Stimulated activated naive B cell treated with anti-CD40 and anti-IgM and Interleukin-4, amounts not matched to agents 10 μg/mL and 1 μg/mL and 100 μg/mL, for 72 hours (primary cell): ENCODE results near the gene SRPRB.
A peak's percentile ranks its signal among the peaks of the same experiment; 100 is the strongest.

Experiments used
- ATAC-seq, 2 donors: fragments of 150-1000 bp; cut with Tn5 transposase; replicated peaks; 2 replicates each; pipeline ENCODE4 v1.10.0; 2021; ENCODE audit warnings: moderate library complexity in 1 of 2
- DNase-seq: peaks from one replicate; pipeline ENCODE4 v3.0.0; 2021
- H3K27ac Mint-ChIP-seq: one replicate; pipeline ENCODE4 v1.8.0; 2022; ENCODE audit warnings: mild to moderate bottlenecking, mixed read lengths
- H3K27me3 Mint-ChIP-seq, 2 donors: one replicate each; pipeline ENCODE4 v1.8.0; 2022; ENCODE audit warnings: mixed read lengths in 2 of 2
- H3K36me3 Mint-ChIP-seq, 2 donors: one replicate each; pipeline ENCODE4 v1.8.0; 2022; ENCODE audit warnings: mixed read lengths in 2 of 2, mild to moderate bottlenecking in 1 of 2
- H3K4me1 Mint-ChIP-seq, 2 donors: one replicate each; pipeline ENCODE4 v1.8.0; 2022; ENCODE audit warnings: mixed read lengths in 2 of 2, mild to moderate bottlenecking in 1 of 2
- H3K4me3 Mint-ChIP-seq, 2 donors: one replicate each; pipeline ENCODE4 v1.8.0; 2022; ENCODE audit warnings: mild to moderate bottlenecking in 2 of 2, mixed read lengths in 2 of 2, moderate library complexity in 1 of 2
- H3K9me3 Mint-ChIP-seq, 2 donors: one replicate each; pipeline ENCODE4 v1.8.0; 2022; ENCODE audit warnings: mixed read lengths in 2 of 2, mild to moderate bottlenecking in 1 of 2

SRPRB gene

DNA sequence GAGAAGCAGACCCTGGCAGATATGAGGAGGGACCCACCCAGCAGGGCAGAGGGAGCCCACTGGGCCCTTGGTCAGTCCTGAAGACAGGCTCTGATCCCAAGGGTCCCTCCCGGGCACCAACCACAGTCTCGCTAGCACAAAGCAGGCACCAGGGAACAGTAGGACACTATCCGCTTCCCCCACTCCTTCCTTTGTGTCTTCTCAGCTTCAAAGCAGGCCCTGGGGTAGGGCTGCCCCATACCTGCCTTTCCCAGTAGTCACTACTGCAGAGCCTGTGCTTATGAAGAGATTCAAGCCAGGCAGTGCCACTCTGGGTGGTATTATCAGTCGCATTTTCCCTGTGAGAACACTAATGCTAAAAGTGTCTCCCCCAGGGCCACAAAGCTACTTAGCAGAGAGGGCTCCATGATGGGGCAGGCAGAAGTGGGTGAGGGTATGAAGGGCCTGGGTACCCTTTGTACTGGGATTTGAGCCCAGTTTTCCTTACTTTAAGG lies 32.7 kb downstream of the SRPRB start:
- H3K4me1 Mint-ChIP-seq: peaks cover 0 to 5% of the 10 kb centered on the region in 2 donors
- peaks cover 5 to 16% of the 10 kb centered on the region in 2 donors for H3K27me3 Mint-ChIP-seq
- ATAC-seq: no peak
- DNase-seq: no peak
- no peaks in the 10 kb centered on the region for H3K9me3 Mint-ChIP-seq
- H3K36me3 Mint-ChIP-seq: no peaks in the 10 kb centered on the region
- H3K4me3 Mint-ChIP-seq: no peak overlapping the region
- H3K27ac Mint-ChIP-seq: no peak overlapping the region

GRCh38 chr3:133838916-133839800 lies 33.5 kb downstream of the SRPRB start:
- Mint-ChIP-seq H3K36me3 (no peaks in the 10 kb centered on the region), H3K27me3 (peaks cover 5 to 16% of the 10 kb centered on the region in 2 donors), H3K27ac (no peak overlapping the region), H3K4me1 (peaks cover 0 to 5% of the 10 kb centered on the region in 2 donors), H3K4me3 (no peak overlapping the region), H3K9me3 (no peaks in the 10 kb centered on the region)
- DNase-seq (no peak), ATAC-seq (peak in 1 of 2 donors; percentile 10)

DNA sequence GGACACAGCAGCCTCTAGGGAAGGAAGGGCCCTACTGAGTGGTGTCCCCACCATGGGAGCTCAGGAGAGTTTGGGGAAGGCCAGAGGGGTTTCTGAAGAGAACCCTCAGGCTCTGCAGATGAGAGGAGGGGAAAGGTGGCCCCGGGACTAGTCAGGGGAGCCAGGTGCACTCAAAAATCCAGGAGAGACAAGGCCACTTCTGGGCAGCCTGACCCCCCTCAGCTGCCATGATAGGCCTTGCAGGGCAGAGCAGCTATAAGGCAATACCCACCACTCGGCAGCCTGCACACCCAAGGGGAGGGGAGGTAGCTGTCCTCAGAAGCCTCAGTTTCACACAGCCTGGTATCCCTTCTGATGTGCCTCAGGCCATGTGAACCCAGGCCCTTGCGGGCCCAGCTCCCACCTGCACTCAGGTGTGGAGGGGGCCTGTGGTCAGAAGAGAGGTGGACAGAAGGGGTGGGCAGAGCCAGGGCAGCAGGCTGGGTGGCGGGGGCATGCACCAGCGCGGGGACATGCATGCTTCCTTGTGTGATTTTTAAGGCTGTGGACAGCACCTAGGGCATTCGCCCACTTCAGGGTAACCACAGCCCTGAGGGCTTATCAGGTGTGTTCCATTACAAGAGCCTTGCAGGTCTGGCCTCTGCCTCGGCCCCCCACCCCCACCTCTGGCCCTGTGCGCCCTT lies 34.6 kb downstream of the SRPRB start:
- DNase-seq (no peak), ATAC-seq (no peak)
- Mint-ChIP-seq H3K36me3 (no peaks in the 10 kb centered on the region), H3K9me3 (no peaks in the 10 kb centered on the region), H3K27ac (no peak overlapping the region), H3K27me3 (peaks cover 5 to 16% of the 10 kb centered on the region in 2 donors), H3K4me1 (peaks cover 0 to 5% of the 10 kb centered on the region in 2 donors), H3K4me3 (no peak overlapping the region)

DNA sequence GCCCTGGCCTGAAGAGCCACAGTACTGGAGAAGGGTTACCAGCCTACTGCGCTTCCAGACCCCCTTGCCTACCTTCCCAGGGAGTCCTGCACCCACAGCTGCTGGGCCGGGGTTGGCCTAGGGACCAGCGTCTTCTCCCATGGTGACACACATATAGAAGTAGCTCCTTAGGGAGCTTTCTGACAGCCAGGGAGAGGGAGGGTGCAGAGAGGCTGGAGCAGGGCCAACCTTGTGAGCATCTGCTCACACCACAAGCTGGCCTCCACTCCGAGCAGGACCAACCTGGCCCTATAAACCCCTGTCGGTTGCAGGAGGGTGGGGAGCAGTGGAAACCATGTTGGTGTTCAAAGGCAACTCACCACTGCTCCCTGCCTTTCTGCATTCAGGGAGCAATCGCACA lies 35.2 kb downstream of the SRPRB start:
- Mint-ChIP-seq H3K4me1 (peaks cover 0 to 5% of the 10 kb centered on the region in 2 donors), H3K4me3 (no peak overlapping the region), H3K9me3 (no peaks in the 10 kb centered on the region), H3K36me3 (no peaks in the 10 kb centered on the region), H3K27ac (no peak overlapping the region), H3K27me3 (peaks cover 5 to 16% of the 10 kb centered on the region in 2 donors)
- DNase-seq (no peak), ATAC-seq (no peak)

DNA sequence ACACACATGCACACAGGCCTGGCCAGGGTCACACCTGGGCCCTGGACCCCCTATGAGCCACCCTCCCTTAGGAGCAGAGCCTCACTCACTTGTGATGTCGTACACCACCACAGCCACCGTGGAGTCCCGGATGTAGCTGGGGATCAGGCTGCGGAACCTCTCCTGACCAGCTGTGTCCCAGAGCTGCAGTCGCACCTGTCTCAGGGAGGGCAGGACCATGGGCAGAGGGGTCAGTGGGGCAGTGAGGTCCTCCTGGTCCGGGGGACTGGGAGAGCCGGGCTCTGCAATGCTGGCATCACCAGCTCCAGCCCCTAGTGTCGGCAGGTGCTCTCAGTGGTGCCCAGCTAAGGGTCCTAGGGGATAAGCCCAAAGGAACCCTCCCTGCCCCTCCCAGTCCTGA lies 35.6 kb downstream of the SRPRB start:
- ATAC-seq (no peak), DNase-seq (no peak)
- Mint-ChIP-seq H3K9me3 (no peaks in the 10 kb centered on the region), H3K4me1 (peaks cover 0 to 5% of the 10 kb centered on the region in 2 donors), H3K4me3 (no peak overlapping the region), H3K36me3 (no peaks in the 10 kb centered on the region), H3K27ac (no peak overlapping the region), H3K27me3 (peaks cover 5 to 16% of the 10 kb centered on the region in 2 donors)

- H3K27me3 Mint-ChIP-seq: peaks cover 9 to 17% of the 10 kb centered on the region in 2 donors
- H3K36me3 Mint-ChIP-seq: no peaks in the 10 kb centered on the region
- ATAC-seq: no peak
- peaks cover 0 to 5% of the 10 kb centered on the region in 2 donors for H3K4me1 Mint-ChIP-seq
- no peak overlapping the region for H3K27ac Mint-ChIP-seq
- DNase-seq: no peak
- H3K9me3 Mint-ChIP-seq: no peaks in the 10 kb centered on the region
- no peak overlapping the region for H3K4me3 Mint-ChIP-seq
Measured at GRCh38 chr3:133842158-133842557, 36.5 kb downstream of the SRPRB start.

- ATAC-seq: no peak
- H3K9me3 Mint-ChIP-seq: no peaks in the 10 kb centered on the region
- peaks cover 0 to 5% of the 10 kb centered on the region in 2 donors for H3K4me1 Mint-ChIP-seq
- no peak overlapping the region for H3K27ac Mint-ChIP-seq
- no peak overlapping the region for H3K4me3 Mint-ChIP-seq
- no peak for DNase-seq
- peaks cover 13 to 28% of the 10 kb centered on the region in 2 donors for H3K27me3 Mint-ChIP-seq
- H3K36me3 Mint-ChIP-seq: no peaks in the 10 kb centered on the region
Measured at GRCh38 chr3:133843634-133844033, 38.0 kb downstream of the SRPRB start.

- Mint-ChIP-seq H3K4me1 (peaks cover 0 to 13% of the 10 kb centered on the region in 2 donors), H3K27ac (no peak overlapping the region), H3K4me3 (no peak overlapping the region), H3K9me3 (no peaks in the 10 kb centered on the region), H3K36me3 (no peaks in the 10 kb centered on the region), H3K27me3 (peaks cover 8 to 20% of the 10 kb centered on the region in 2 donors)
- DNase-seq: no peak
- no peak for ATAC-seq
Measured at GRCh38 chr3:133845127-133845526, 39.5 kb downstream of the SRPRB start.

DNA sequence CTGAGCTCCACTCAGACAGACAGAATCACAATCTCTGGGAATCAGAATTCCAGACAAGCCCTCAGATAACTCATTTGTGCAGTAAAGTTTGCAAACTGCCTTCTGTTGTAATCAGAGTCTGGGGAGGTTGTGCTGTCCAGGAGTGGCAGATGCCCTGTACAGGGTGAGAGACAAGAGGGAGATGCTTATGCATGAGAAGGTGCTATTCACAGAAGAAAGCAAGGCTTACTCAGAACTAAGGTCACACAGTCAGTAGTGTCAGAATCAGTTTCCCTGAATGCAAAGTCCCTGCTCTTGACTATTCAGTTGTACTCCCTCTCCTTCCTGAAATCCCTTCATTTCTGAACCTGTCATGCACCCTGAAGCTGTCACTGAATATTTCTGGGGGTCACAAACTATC lies 43.7 kb downstream of the SRPRB start:
- H3K9me3 Mint-ChIP-seq: no peaks in the 10 kb centered on the region
- peaks cover 8 to 12% of the 10 kb centered on the region in 2 donors for H3K27me3 Mint-ChIP-seq
- DNase-seq (no peak), ATAC-seq (peak in 1 of 2 donors; percentile 23)
- H3K4me3 Mint-ChIP-seq: no peak overlapping the region
- H3K27ac Mint-ChIP-seq: no peak overlapping the region
- no peaks in the 10 kb centered on the region for H3K36me3 Mint-ChIP-seq
- H3K4me1 Mint-ChIP-seq: peaks cover 8 to 30% of the 10 kb centered on the region in 2 donors

- no peak for ATAC-seq
- peaks cover 8 to 12% of the 10 kb centered on the region in 2 donors for H3K27me3 Mint-ChIP-seq
- H3K27ac Mint-ChIP-seq: peak overlapping the region; percentile 7
- peak overlapping the region; percentile 17 to 37 for H3K4me3 Mint-ChIP-seq
- peaks cover 10 to 37% of the 10 kb centered on the region in 2 donors for H3K4me1 Mint-ChIP-seq
- DNase-seq: no peak
- H3K36me3 Mint-ChIP-seq: no peaks in the 10 kb centered on the region
- H3K9me3 Mint-ChIP-seq: no peaks in the 10 kb centered on the region
Measured at GRCh38 chr3:133850034-133850433, 44.4 kb downstream of the SRPRB start.

GRCh38 chr3:133851266-133851906 lies 45.8 kb downstream of the SRPRB start:
- peak overlapping the region; percentile 82 for H3K27ac Mint-ChIP-seq
- ATAC-seq: peak; percentile 87 to 88

GRCh38 chr3:133851931-133852330 lies 46.3 kb downstream of the SRPRB start:
- Mint-ChIP-seq H3K36me3 (no peaks in the 10 kb centered on the region), H3K27ac (peak overlapping the region; percentile 82), H3K4me3 (no peak overlapping the region), H3K9me3 (no peaks in the 10 kb centered on the region), H3K4me1 (peaks cover 12 to 39% of the 10 kb centered on the region in 2 donors), H3K27me3 (peaks cover 4 to 12% of the 10 kb centered on the region in 2 donors)
- no peak for DNase-seq
- no peak for ATAC-seq

More at GRCh38 chr3:133851266-133851906, 45.8 kb downstream of the SRPRB start:
- H3K27me3 Mint-ChIP-seq: peaks cover 7 to 12% of the 10 kb centered on the region in 2 donors
- H3K4me1 Mint-ChIP-seq: peaks cover 10 to 39% of the 10 kb centered on the region in 2 donors
- H3K36me3 Mint-ChIP-seq: no peaks in the 10 kb centered on the region
- H3K4me3 Mint-ChIP-seq: peak overlapping the region; percentile 4 to 17
- DNase-seq: peak; percentile 33
- H3K9me3 Mint-ChIP-seq: no peaks in the 10 kb centered on the region

- Mint-ChIP-seq H3K4me3 (no peak overlapping the region), H3K27me3 (no peaks in the 10 kb centered on the region), H3K36me3 (no peaks in the 10 kb centered on the region), H3K4me1 (peaks cover 12 to 47% of the 10 kb centered on the region in 2 donors), H3K27ac (no peak overlapping the region), H3K9me3 (no peaks in the 10 kb centered on the region)
- ATAC-seq (peak in 1 of 2 donors; percentile 12), DNase-seq (no peak)
Measured at GRCh38 chr3:133853063-133853924, 47.7 kb downstream of the SRPRB start.
